ENCODE measurements around the gene GSTO1. TPM values are rescaled to one million over a fixed set of nuclear protein-coding genes. Genes with fewer than 3 reads are reported as not detected.

GSTO1 gene
- total RNA-seq, 1 donor from 2014 or later: 131 TPM

DNA sequence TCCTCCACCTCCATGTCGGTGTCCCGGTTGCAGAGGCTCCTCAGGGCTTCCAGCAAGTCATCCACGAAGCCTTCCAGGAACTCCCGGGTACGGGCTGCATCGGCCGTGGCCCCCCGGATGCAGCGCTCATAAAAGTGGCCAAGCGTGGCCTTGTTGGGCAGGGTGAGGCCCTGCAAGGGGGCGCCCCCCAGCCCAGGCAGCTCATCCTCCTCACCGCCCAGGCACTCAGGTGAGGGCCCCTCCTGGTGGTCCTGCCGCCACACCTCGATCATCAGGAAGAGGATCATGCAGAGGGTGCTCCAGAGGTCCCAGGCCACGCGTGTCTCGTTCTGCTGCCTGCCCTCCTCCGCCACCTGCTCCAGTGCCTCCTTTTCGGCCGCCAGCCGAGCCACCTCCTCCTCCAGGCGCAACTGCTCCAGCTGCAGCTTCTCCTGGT is 60.8 kb downstream of the GSTO1 start:
- Histone ChIP-seq H3K9me3 (ENCODE audit: insufficient read depth, low read depth, low read length) (no peaks in the 10 kb centered on the region), H3K79me2 (ENCODE audit: insufficient read depth, low read length) (peaks cover 100% of the 10 kb centered on the region), H3K9ac (ENCODE audit: low read length) (no peak overlapping the region), H2AFZ (ENCODE audit: low read depth, low read length) (no peak overlapping the region), H4K20me1 (ENCODE audit: insufficient read depth, low read length) (peaks cover 99% of the 10 kb centered on the region), H3K27ac (ENCODE audit: low read depth, low read length) (no peak overlapping the region), H3K36me3 (ENCODE audit: insufficient read depth, low read length) (peaks cover 19% of the 10 kb centered on the region), H3K4me3 (ENCODE audit: insufficient read depth, low read depth, low read length) (no peak overlapping the region), H3K4me1 (ENCODE audit: insufficient read depth, low read length) (peaks cover 25% of the 10 kb centered on the region), H3K4me2 (ENCODE audit: low read length) (no peak overlapping the region), H3K27me3 (ENCODE audit: insufficient read depth, low read length) (no peaks in the 10 kb centered on the region)
- peaks cover 16% of the 10 kb centered on the region for H3K36me3 Mint-ChIP-seq (ENCODE audit: low read depth, unreplicated experiment)
- H3K4me1 Mint-ChIP-seq (ENCODE audit: low read depth, unreplicated experiment): peaks cover 19% of the 10 kb centered on the region
- DNase-seq (ENCODE audit: low read depth): no peak
- no peaks in the 10 kb centered on the region for H3K9me3 Mint-ChIP-seq (ENCODE audit: unreplicated experiment)
- H3K27ac Mint-ChIP-seq (ENCODE audit: unreplicated experiment): no peak overlapping the region
- no peak for TF ChIP-seq EZH2 (IDR thresholded peaks at IDR 0.05; ENCODE audit: insufficient read depth, low read length)
- TF ChIP-seq, protein P1, sequence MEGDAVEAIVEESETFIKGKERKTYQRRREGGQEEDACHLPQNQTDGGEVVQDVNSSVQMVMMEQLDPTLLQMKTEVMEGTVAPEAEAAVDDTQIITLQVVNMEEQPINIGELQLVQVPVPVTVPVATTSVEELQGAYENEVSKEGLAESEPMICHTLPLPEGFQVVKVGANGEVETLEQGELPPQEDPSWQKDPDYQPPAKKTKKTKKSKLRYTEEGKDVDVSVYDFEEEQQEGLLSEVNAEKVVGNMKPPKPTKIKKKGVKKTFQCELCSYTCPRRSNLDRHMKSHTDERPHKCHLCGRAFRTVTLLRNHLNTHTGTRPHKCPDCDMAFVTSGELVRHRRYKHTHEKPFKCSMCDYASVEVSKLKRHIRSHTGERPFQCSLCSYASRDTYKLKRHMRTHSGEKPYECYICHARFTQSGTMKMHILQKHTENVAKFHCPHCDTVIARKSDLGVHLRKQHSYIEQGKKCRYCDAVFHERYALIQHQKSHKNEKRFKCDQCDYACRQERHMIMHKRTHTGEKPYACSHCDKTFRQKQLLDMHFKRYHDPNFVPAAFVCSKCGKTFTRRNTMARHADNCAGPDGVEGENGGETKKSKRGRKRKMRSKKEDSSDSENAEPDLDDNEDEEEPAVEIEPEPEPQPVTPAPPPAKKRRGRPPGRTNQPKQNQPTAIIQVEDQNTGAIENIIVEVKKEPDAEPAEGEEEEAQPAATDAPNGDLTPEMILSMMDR (IDR thresholded peaks at IDR 0.05; ENCODE audit: insufficient read depth, low read depth, low read length): no peak
- H3K4me3 Mint-ChIP-seq (ENCODE audit: unreplicated experiment): no peak overlapping the region
- FAIRE-seq: no peak
- no peaks in the 10 kb centered on the region for H3K27me3 Mint-ChIP-seq (ENCODE audit: low read depth, unreplicated experiment)

DNA sequence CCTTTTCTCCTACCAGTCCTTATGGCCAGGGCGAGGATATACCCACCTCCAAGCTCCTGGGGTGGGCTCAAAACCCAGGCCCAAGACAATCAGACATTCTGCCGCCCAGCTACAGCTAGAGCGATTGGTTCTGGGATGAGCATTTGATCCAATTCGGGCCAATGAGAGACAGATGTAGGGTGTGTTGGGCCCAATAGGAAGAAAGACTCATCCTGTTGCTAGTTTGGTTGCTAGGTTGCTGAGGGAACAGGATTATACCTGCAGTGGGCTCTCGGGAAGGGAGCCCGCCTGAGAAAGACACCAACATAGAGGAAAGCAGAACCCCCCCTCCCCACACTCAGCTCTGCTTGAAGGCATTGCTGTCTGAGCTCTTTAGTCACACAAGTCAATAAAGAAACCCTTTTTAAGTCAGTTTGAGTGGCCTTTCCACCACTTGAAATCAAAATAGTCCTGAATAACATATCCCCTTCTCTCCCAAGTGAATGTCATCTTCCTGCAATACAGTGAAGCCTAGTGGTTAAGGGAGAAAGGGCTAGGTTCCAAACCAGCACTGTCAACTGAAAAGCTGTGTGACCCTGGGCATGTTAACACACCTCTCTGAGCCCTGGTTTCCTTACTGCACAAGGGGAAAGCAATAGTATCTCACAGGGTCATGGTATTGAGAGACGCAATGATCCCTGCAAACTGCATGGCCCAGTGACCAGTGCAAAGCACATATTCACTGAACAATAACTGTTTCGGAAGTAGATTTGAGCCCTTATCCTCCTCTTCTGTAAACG is 61.8 kb downstream of the GSTO1 start:
- Histone ChIP-seq H3K9me3 (ENCODE audit: insufficient read depth, low read depth, low read length) (no peaks in the 10 kb centered on the region), H2AFZ (ENCODE audit: low read depth, low read length) (no peak overlapping the region), H3K4me3 (ENCODE audit: insufficient read depth, low read depth, low read length) (no peak overlapping the region), H4K20me1 (ENCODE audit: insufficient read depth, low read length) (peaks cover 99% of the 10 kb centered on the region), H3K4me2 (ENCODE audit: low read length) (peak overlapping the region; percentile 39), H3K36me3 (ENCODE audit: insufficient read depth, low read length) (peaks cover 16% of the 10 kb centered on the region), H3K79me2 (ENCODE audit: insufficient read depth, low read length) (peaks cover 100% of the 10 kb centered on the region), H3K27me3 (ENCODE audit: insufficient read depth, low read length) (no peaks in the 10 kb centered on the region), H3K4me1 (ENCODE audit: insufficient read depth, low read length) (peaks cover 29% of the 10 kb centered on the region), H3K9ac (ENCODE audit: low read length) (peak overlapping the region; percentile 19), H3K27ac (ENCODE audit: low read depth, low read length) (no peak overlapping the region)
- peaks cover 12% of the 10 kb centered on the region for H3K36me3 Mint-ChIP-seq (ENCODE audit: low read depth, unreplicated experiment)
- peaks cover 20% of the 10 kb centered on the region for H3K4me1 Mint-ChIP-seq (ENCODE audit: low read depth, unreplicated experiment)
- H3K27me3 Mint-ChIP-seq (ENCODE audit: low read depth, unreplicated experiment): no peaks in the 10 kb centered on the region
- TF ChIP-seq, protein P1 (IDR thresholded peaks at IDR 0.05; ENCODE audit: insufficient read depth, low read depth, low read length): no peak
- no peak for TF ChIP-seq EZH2 (IDR thresholded peaks at IDR 0.05; ENCODE audit: insufficient read depth, low read length)
- FAIRE-seq: no peak
- no peak overlapping the region for H3K27ac Mint-ChIP-seq (ENCODE audit: unreplicated experiment)
- no peak overlapping the region for H3K4me3 Mint-ChIP-seq (ENCODE audit: unreplicated experiment)
- no peak for DNase-seq (ENCODE audit: low read depth)
- no peaks in the 10 kb centered on the region for H3K9me3 Mint-ChIP-seq (ENCODE audit: unreplicated experiment)

Small RNAs within 50 kb of the gene (microRNA-seq; reads per million reads assigned to microRNA genes)
- not detected for gene MIR4482
- not detected for gene MIR609

Other genes with a start within 250 kb of the GSTO1 start
- 2.6 and 10.1 TPM in 2 replicates for gene COL17A1, start 169.0 kb upstream of the GSTO1 start, total RNA-seq
- 3.6 and 4.4 TPM in 2 replicates for gene SFR1, start 132.7 kb upstream of the GSTO1 start, total RNA-seq
- 0.24 and 0.27 TPM in 2 replicates for gene CFAP43, start 22.5 kb upstream of the GSTO1 start, total RNA-seq
- 1.2 and 1.9 TPM in 2 replicates for gene GSTO2, start 14.3 kb downstream of the GSTO1 start, total RNA-seq
- gene ITPRIP, start 83.6 kb downstream of the GSTO1 start, total RNA-seq: 21.7 and 21.9 TPM in 2 replicates
- gene CFAP58, start 98.9 kb downstream of the GSTO1 start, total RNA-seq: 0.82 and 0.86 TPM in 2 replicates

All from astrocyte (in vitro differentiated cells and primary cell).